Measurements from ENCODE around the gene KAZN.

The KAZN gene

DNA sequence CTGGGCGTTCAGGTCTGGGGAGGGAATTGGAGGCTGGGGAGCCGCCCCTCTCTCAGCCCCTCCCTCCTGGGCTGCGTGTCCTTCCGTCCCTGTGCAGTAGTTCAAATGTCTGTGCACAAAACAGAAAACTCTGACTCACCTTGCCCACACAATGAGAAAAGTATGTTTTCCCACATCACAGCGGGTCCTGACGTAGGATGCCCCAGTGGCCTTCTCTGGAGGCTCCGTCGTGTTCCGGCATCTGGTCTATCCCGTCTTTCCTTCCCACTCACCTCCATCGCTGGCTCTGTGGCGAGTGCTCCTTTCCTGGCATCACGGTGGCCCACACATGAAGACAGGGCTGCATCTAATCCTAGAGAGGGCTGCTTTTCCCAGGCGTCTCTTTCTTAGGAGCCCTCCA lies 224.0 kb downstream of the KAZN start:
- ATAC-seq = no peak
- TF ChIP-seq, protein P1, sequence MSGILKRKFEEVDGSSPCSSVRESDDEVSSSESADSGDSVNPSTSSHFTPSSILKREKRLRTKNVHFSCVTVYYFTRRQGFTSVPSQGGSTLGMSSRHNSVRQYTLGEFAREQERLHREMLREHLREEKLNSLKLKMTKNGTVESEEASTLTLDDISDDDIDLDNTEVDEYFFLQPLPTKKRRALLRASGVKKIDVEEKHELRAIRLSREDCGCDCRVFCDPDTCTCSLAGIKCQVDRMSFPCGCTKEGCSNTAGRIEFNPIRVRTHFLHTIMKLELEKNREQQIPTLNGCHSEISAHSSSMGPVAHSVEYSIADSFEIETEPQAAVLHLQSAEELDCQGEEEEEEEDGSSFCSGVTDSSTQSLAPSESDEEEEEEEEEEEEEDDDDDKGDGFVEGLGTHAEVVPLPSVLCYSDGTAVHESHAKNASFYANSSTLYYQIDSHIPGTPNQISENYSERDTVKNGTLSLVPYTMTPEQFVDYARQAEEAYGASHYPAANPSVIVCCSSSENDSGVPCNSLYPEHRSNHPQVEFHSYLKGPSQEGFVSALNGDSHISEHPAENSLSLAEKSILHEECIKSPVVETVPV (CRISPR knock-in tag; IDR thresholded peaks at IDR 0.05) = no peak
- TF ChIP-seq ZFP30 (CRISPR knock-in tag; IDR thresholded peaks at IDR 0.05) (no peak), PPARA (CRISPR knock-in tag; IDR thresholded peaks at IDR 0.05; ENCODE audit: borderline replicate concordance) (no peak), ISL1 (CRISPR knock-in tag; IDR thresholded peaks at IDR 0.05) (no peak), CSDC2 (CRISPR knock-in tag; IDR thresholded peaks at IDR 0.05) (no peak), TOX (CRISPR knock-in tag; IDR thresholded peaks at IDR 0.05; ENCODE audit: borderline replicate concordance) (no peak), ARNTL (CRISPR knock-in tag; IDR thresholded peaks at IDR 0.05; ENCODE audit: borderline replicate concordance, low read depth) (no peak), ZC3H10 (CRISPR knock-in tag; IDR thresholded peaks at IDR 0.05) (no peak), ZFP3 (CRISPR knock-in tag; IDR thresholded peaks at IDR 0.05) (no peak), BACH2 (CRISPR knock-in tag; IDR thresholded peaks at IDR 0.05; ENCODE audit: borderline replicate concordance) (no peak), TCF4 (CRISPR knock-in tag; IDR thresholded peaks at IDR 0.05; ENCODE audit: borderline replicate concordance) (no peak), ZNF565 (CRISPR knock-in tag; conservative IDR thresholded peaks at IDR 0.05; ENCODE audit: low read depth) (no peak)

DNA sequence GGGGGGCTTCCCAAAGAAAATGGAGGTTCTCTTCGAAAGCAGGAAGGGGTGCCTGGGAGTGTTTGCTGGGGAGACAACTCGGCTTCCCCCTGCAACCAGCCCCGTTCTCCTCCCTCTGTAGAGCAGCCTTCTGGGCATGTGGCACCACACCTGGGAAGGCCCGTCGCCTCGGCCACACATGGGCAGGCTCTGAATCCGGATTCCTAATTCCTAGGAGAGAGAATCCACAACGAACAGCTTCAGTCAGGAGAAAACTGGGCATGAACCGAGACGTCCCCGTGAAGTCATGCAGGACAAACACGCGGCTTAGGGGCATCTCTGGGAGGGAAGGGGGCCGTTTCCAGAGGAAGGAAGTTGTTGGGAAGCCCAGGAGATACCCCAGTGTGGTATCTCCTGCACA lies 224.5 kb downstream of the KAZN start:
- TF ChIP-seq, protein P2, sequence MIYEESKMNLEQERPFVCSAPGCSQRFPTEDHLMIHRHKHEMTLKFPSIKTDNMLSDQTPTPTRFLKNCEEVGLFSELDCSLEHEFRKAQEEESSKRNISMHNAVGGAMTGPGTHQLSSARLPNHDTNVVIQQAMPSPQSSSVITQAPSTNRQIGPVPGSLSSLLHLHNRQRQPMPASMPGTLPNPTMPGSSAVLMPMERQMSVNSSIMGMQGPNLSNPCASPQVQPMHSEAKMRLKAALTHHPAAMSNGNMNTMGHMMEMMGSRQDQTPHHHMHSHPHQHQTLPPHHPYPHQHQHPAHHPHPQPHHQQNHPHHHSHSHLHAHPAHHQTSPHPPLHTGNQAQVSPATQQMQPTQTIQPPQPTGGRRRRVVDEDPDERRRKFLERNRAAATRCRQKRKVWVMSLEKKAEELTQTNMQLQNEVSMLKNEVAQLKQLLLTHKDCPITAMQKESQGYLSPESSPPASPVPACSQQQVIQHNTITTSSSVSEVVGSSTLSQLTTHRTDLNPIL (CRISPR knock-in tag; IDR thresholded peaks at IDR 0.05; ENCODE audit: low read depth) = no peak
- TF ChIP-seq GLIS3 (CRISPR knock-in tag; IDR thresholded peaks at IDR 0.05) (no peak), TCF4 (CRISPR knock-in tag; IDR thresholded peaks at IDR 0.05; ENCODE audit: borderline replicate concordance) (no peak), SNAI2 (CRISPR knock-in tag; IDR thresholded peaks at IDR 0.05) (no peak), BACH2 (CRISPR knock-in tag; IDR thresholded peaks at IDR 0.05; ENCODE audit: borderline replicate concordance) (no peak), RARB (CRISPR knock-in tag; IDR thresholded peaks at IDR 0.05) (no peak), TOX (CRISPR knock-in tag; IDR thresholded peaks at IDR 0.05; ENCODE audit: borderline replicate concordance) (no peak), ZFP30 (CRISPR knock-in tag; IDR thresholded peaks at IDR 0.05) (no peak), OSR1 (CRISPR knock-in tag; IDR thresholded peaks at IDR 0.05) (no peak), ZNF565 (CRISPR knock-in tag; conservative IDR thresholded peaks at IDR 0.05; ENCODE audit: low read depth) (no peak), PPARA (CRISPR knock-in tag; IDR thresholded peaks at IDR 0.05; ENCODE audit: borderline replicate concordance) (no peak), ARNTL (CRISPR knock-in tag; IDR thresholded peaks at IDR 0.05; ENCODE audit: borderline replicate concordance, low read depth) (no peak), ISL1 (CRISPR knock-in tag; IDR thresholded peaks at IDR 0.05) (no peak)
- TF ChIP-seq, protein P1 (CRISPR knock-in tag; IDR thresholded peaks at IDR 0.05) = no peak
- TF ChIP-seq, protein P3, sequence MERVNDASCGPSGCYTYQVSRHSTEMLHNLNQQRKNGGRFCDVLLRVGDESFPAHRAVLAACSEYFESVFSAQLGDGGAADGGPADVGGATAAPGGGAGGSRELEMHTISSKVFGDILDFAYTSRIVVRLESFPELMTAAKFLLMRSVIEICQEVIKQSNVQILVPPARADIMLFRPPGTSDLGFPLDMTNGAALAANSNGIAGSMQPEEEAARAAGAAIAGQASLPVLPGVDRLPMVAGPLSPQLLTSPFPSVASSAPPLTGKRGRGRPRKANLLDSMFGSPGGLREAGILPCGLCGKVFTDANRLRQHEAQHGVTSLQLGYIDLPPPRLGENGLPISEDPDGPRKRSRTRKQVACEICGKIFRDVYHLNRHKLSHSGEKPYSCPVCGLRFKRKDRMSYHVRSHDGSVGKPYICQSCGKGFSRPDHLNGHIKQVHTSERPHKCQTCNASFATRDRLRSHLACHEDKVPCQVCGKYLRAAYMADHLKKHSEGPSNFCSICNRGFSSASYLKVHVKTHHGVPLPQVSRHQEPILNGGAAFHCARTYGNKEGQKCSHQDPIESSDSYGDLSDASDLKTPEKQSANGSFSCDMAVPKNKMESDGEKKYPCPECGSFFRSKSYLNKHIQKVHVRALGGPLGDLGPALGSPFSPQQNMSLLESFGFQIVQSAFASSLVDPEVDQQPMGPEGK (CRISPR knock-in tag; IDR thresholded peaks at IDR 0.05; ENCODE audit: borderline replicate concordance) = no peak
- no peak for ATAC-seq

DNA sequence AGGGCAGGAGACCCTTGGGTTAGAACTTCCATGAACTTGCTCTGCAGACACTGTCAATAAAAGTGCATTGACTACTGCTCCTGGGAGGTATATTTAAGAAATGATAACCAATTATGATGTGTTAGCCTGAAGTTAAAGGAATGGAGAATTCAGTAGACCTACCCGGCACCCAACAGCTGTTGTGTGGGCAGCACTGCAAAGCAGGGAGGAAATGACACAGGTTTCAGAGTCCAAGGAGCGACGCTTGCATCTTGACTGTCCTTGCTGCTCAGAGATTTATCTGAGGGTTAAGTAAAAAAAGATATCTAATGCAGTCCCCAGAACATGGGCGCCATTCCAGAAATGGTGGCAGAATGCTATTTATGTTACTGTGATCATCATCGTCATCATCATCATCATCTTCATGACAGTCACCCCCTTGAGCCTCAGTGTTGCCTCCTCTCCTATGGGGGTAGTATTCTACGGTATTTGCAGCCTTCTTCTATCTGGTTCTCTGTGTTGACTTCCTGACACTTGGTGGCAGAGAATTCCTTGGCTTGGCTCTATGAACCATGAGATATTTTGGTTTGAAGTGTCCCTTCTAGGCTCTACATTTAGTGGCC lies 225.9 kb downstream of the KAZN start:
- no peak for ATAC-seq
- TF ChIP-seq SNAI2 (CRISPR knock-in tag; IDR thresholded peaks at IDR 0.05) = no peak
- no peak for TF ChIP-seq BACH2 (CRISPR knock-in tag; IDR thresholded peaks at IDR 0.05; ENCODE audit: borderline replicate concordance)
- TF ChIP-seq, protein P2 (CRISPR knock-in tag; IDR thresholded peaks at IDR 0.05; ENCODE audit: low read depth) = no peak
- TF ChIP-seq ARNTL (CRISPR knock-in tag; IDR thresholded peaks at IDR 0.05; ENCODE audit: borderline replicate concordance, low read depth) = no peak
- no peak for TF ChIP-seq ZFP30 (CRISPR knock-in tag; IDR thresholded peaks at IDR 0.05)
- TF ChIP-seq ZFP3 (CRISPR knock-in tag; IDR thresholded peaks at IDR 0.05) = no peak
- TF ChIP-seq, protein P4, sequence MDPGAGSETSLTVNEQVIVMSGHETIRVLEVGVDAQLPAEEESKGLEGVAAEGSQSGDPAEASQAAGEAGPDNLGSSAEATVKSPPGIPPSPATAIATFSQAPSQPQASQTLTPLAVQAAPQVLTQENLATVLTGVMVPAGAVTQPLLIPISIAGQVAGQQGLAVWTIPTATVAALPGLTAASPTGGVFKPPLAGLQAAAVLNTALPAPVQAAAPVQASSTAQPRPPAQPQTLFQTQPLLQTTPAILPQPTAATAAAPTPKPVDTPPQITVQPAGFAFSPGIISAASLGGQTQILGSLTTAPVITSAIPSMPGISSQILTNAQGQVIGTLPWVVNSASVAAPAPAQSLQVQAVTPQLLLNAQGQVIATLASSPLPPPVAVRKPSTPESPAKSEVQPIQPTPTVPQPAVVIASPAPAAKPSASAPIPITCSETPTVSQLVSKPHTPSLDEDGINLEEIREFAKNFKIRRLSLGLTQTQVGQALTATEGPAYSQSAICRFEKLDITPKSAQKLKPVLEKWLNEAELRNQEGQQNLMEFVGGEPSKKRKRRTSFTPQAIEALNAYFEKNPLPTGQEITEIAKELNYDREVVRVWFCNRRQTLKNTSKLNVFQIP (CRISPR knock-in tag; IDR thresholded peaks at IDR 0.05; ENCODE audit: borderline replicate concordance, low read depth) = no peak
- TF ChIP-seq GLIS3 (CRISPR knock-in tag; IDR thresholded peaks at IDR 0.05) = no peak
